HCT116 (cell line): Measurements from ENCODE around the gene HIPK3. TPM values are rescaled to one million over a fixed set of nuclear protein-coding genes. Genes with fewer than 3 reads are reported as not detected.

Source experiments
- ATAC-seq: fragments of 200-7000 bp; cut with Tn5 transposase; 2 replicates; pipeline ENCODE4 v1.9.1; 2020; ENCODE audit warnings: mild to moderate bottlenecking, moderate library complexity
- BruUV-seq: library from RNA; stranded (reverse); fragments of 400-500 nt; replicated peaks from 2 replicates; lab custom pipeline; 2021; lab: Mats Ljungman, UMichigan
- CTCF ChIA-PET: fragments of 300-600 bp; sonication (Branson Sonifier 250); formaldehyde crosslinking; loops from one replicate; lab custom pipeline; 2021; ENCODE audit warnings: antibody characterized with exemption; lab: Charles Lee
- POLR2A ChIA-PET: fragments of 300-600, 350-600 bp; sonication (Branson Sonifier 250); formaldehyde crosslinking; loops from one replicate; lab custom pipeline; 2021; ENCODE audit warnings: antibody characterized with exemption; lab: Charles Lee
- RAD21 ChIA-PET, 2 experiments: fragments of 300-600 bp; sonication (Branson Sonifier 250); formaldehyde crosslinking; loops; one replicate each; lab custom pipeline; 2023; ENCODE audit warnings: low total read pairs in 2 of 2; ENCODE audit not compliant: uncharacterized antibody in 2 of 2, unreplicated experiment in 2 of 2, low non-redundant PET in 1 of 2; lab: Charles Lee
- DNase-seq: peaks from one replicate; pipeline ENCODE4 v3.0.0-alpha.2; 2010; ENCODE audit warnings: low read depth, low spot score
- H2AFZ ChIP-seq: fragments of 200-600 bp; shearing (Covaris generic), sonication (generic); 2 replicates; pipeline ENCODE4 v1.6.1; 2017; ENCODE audit warnings: low read depth, mixed run types, mixed read lengths, antibody characterized with exemption, low read length; ENCODE audit not compliant: poor library complexity, severe bottlenecking
- H3K27ac ChIP-seq: 2 replicates; pipeline ENCODE4 v1.5.1; 2012; ENCODE audit warnings: low read depth, low read length
- H3K27me3 ChIP-seq: fragments of 200-600 bp; sonication (generic); 2 replicates; pipeline ENCODE4 v1.6.1; 2016; ENCODE audit warnings: mixed run types, low read length, mixed read lengths; ENCODE audit not compliant: insufficient read depth
- H3K36me3 ChIP-seq, 2 experiments: fragments of 200-500 bp in 1 of 2; fragments of 200-600 bp in 1 of 2; sonication (Bioruptor generic) in 1 of 2; sonication (generic) in 1 of 2; 2 replicates each; pipeline versions ENCODE4 v1.5.1 to v1.6.1; 2014 to 2016; ENCODE audit warnings: low read length in 2 of 2, inconsistent platforms in 1 of 2, mixed read lengths in 1 of 2, mixed run types in 1 of 2; ENCODE audit not compliant: insufficient read depth in 2 of 2, control insufficient read depth in 1 of 2
- H3K4me1 ChIP-seq, 2 experiments: fragments of 200-600 bp in 1 of 2; sonication (generic) in 1 of 2; 2 replicates each; pipeline versions ENCODE4 v1.5.1 to v1.6.1; 2012 to 2017; ENCODE audit warnings: low read length in 2 of 2, inconsistent platforms in 1 of 2, mild to moderate bottlenecking in 1 of 2, mixed read lengths in 1 of 2, mixed run types in 1 of 2, moderate library complexity in 1 of 2; ENCODE audit not compliant: insufficient read depth in 2 of 2, control insufficient read depth in 1 of 2
- H3K4me2 ChIP-seq: fragments of 200-600 bp; sonication (generic); 2 replicates; pipeline ENCODE4 v1.6.1; 2017; ENCODE audit warnings: mixed run types, low read length, mixed read lengths
- H3K4me3 ChIP-seq, 2 experiments: fragments of 200-600 bp in 1 of 2; sonication (generic) in 1 of 2; replicated peaks in 1 of 2; 2 replicates each; pipeline ENCODE4 v1.5.1; 2011 to 2016; ENCODE audit warnings: low read length in 2 of 2, control low read depth in 1 of 2, low read depth in 1 of 2, mild to moderate bottlenecking in 1 of 2, mixed read lengths in 1 of 2, mixed run types in 1 of 2
- H3K79me2 ChIP-seq: fragments of 200-600 bp; sonication (generic); 2 replicates; pipeline ENCODE4 v1.6.1; 2017; ENCODE audit warnings: mild to moderate bottlenecking, mixed run types, low read length, moderate library complexity, mixed read lengths; ENCODE audit not compliant: insufficient read depth
- H3K9ac ChIP-seq: fragments of 200-600 bp; sonication (generic); 2 replicates; pipeline ENCODE4 v1.6.1; 2016; ENCODE audit warnings: low read length, mixed read lengths
- H3K9me2 ChIP-seq: fragments of 200-600 bp; sonication (generic), shearing (Covaris generic); 2 replicates; pipeline ENCODE4 v1.6.1; 2017; ENCODE audit warnings: mixed run types, mild to moderate bottlenecking, moderate library complexity; ENCODE audit not compliant: insufficient read depth
- H3K9me3 ChIP-seq, 2 experiments: fragments of 200-500 bp in 1 of 2; fragments of 200-600 bp in 1 of 2; sonication (Bioruptor generic) in 1 of 2; sonication (generic) in 1 of 2; 2 replicates each; pipeline ENCODE4 v1.6.1; 2014 to 2017; ENCODE audit warnings: low read length in 2 of 2, mixed read lengths in 2 of 2, inconsistent platforms in 1 of 2, low read depth in 1 of 2, mild to moderate bottlenecking in 1 of 2, mixed run types in 1 of 2, moderate library complexity in 1 of 2; ENCODE audit not compliant: control insufficient read depth in 1 of 2, insufficient read depth in 1 of 2
- H4K20me1 ChIP-seq: fragments of 200-600 bp; sonication (generic), shearing (Covaris generic); 2 replicates; pipeline ENCODE4 v1.6.1; 2017; ENCODE audit warnings: mixed run types, mild to moderate bottlenecking, moderate library complexity; ENCODE audit not compliant: insufficient read depth
- CBX3 ChIP-seq: IDR thresholded peaks from 2 replicates; pipeline ENCODE4 v1.6.1; 2012; ENCODE audit warnings: low read depth
- EGR1 ChIP-seq: IDR thresholded peaks from 2 replicates; pipeline ENCODE4 v1.6.1; 2012; ENCODE audit warnings: low read depth
- EZH2 ChIP-seq: fragments of 200-600 bp; sonication (generic); IDR thresholded peaks from 2 replicates; pipeline ENCODE4 v1.6.1; 2017; ENCODE audit warnings: antibody characterized with exemption, mixed run types
- EZH2phosphoT487 ChIP-seq: fragments of 200-600 bp; IDR thresholded peaks from 2 replicates; pipeline ENCODE4 v1.6.1; 2018; ENCODE audit warnings: antibody characterized with exemption, borderline replicate concordance
- FOSL1 ChIP-seq: IDR thresholded peaks from 2 replicates; pipeline ENCODE4 v1.6.1; 2012; ENCODE audit warnings: low read depth
- JUND ChIP-seq: IDR thresholded peaks from 2 replicates; pipeline ENCODE4 v1.6.1; 2012
- POLR2AphosphoS5 ChIP-seq: IDR thresholded peaks from 2 replicates; pipeline ENCODE4 v1.6.1; 2011; ENCODE audit warnings: mild to moderate bottlenecking, low read depth, low read length, moderate library complexity
- RAD21 ChIP-seq: IDR thresholded peaks from 2 replicates; pipeline ENCODE4 v1.6.1; 2012; ENCODE audit warnings: low read depth, mild to moderate bottlenecking
- SP1 ChIP-seq: IDR thresholded peaks from 2 replicates; pipeline ENCODE4 v1.6.1; 2012; ENCODE audit warnings: low read depth
- TCF7L2 ChIP-seq: IDR thresholded peaks from 2 replicates; pipeline ENCODE4 v1.7.0; 2011; ENCODE audit warnings: borderline replicate concordance, inconsistent platforms; ENCODE audit not compliant: insufficient read depth, insufficient read length; ENCODE audit errors: extremely low read depth
- YY1 ChIP-seq: IDR thresholded peaks from 2 replicates; pipeline ENCODE4 v1.6.1; 2011; ENCODE audit warnings: low read length, low read depth, moderate library complexity, mild to moderate bottlenecking; ENCODE audit not compliant: insufficient replicate concordance; ENCODE audit errors: extremely low read depth
- ZFX ChIP-seq: fragments of 450-650 bp; IDR thresholded peaks from 2 replicates; pipeline ENCODE4 v1.6.1; 2017
- ZNF274 ChIP-seq: fragments of 200-500 bp; sonication (Bioruptor generic); IDR thresholded peaks from 2 replicates; pipeline ENCODE4 v1.6.1; 2014; ENCODE audit warnings: mild to moderate bottlenecking, low read depth, low read length, inconsistent platforms
- intact Hi-C: fragments of 100-400 bp; cut with micrococcal nuclease; formaldehyde crosslinking; loops from 2 replicates; pipeline ENCODE4 v1.10.0; 2022
- total RNA-seq: library from RNA; stranded (reverse); gene quantifications from one replicate; pipeline ENCODE4 v1.2.1, GENCODE V29; 2021; ENCODE audit not compliant: unreplicated experiment
- TF ChIP-seq, protein P1 (sequence below): IDR thresholded peaks from 2 replicates; pipeline ENCODE4 v1.6.1; 2012
- TF ChIP-seq, protein P2 (sequence below), 3 experiments: fragments of 200-600 bp in 1 of 3; sonication (generic) in 1 of 3; IDR thresholded peaks in 2 of 3; conservative IDR thresholded peaks in 1 of 3; 2 replicates each; pipeline ENCODE4 v1.5.1; 2012 to 2017; ENCODE audit warnings: low read depth in 2 of 3, low read length in 2 of 3, antibody characterized with exemption in 1 of 3, borderline replicate concordance in 1 of 3, control low read depth in 1 of 3, mild to moderate bottlenecking in 1 of 3, mixed read lengths in 1 of 3, mixed run types in 1 of 3, moderate library complexity in 1 of 3; ENCODE audit not compliant: insufficient read depth in 1 of 3
- TF ChIP-seq, protein P3 (sequence below): IDR thresholded peaks from 2 replicates; pipeline ENCODE4 v1.6.1; 2012
- TF ChIP-seq, protein P4 (sequence below): IDR thresholded peaks from 2 replicates; pipeline ENCODE4 v1.6.1; 2011; ENCODE audit warnings: mild to moderate bottlenecking, low read length, moderate library complexity; ENCODE audit not compliant: insufficient replicate concordance; ENCODE audit errors: extremely low read depth

Gene HIPK3
- total RNA-seq, 1 experiment from 2014 or later = 35.2 TPM

DNA sequence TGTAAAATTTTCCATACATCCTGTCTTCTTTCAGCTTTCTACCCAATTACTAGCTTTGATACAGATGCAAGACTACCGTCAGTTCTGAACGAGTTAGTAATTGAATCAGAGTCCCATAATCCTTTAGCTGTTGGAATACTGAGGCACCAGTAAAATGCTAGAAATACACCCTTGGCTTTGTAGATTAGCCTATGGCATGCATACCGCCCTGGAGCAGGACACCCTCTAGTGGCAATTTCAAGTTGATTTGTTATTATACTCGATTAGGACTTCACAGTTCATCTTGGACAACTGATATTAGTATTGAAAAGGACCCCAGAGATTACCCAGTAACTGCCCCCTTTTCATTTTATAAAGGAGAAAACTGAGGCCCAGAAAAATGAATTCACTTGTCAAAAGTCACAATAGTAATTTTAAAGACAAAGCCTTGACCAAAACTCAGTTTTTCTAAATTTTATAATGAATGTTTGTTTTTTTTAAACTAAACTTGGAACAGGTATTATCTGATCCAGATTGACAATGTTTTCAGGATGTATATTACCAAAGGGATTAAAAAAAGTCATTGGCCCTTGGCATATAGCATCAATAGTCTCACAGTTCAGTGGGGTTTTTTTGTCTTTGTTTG is 72.6 kb downstream of the HIPK3 start:
- no peak overlapping the region for H3K4me2 ChIP-seq
- ChIA-PET RAD21 (interaction anchor here (0.6 kb wide), 2 partner anchors 164 to 335 kb away, joined by 3 read pairs; no protein-coding TSS in a partner anchor), CTCF (interaction anchor here (2.9 kb wide), 1 partner anchor 163 kb away, joined by 18 read pairs; no protein-coding TSS in a partner anchor), POLR2A (no interaction called here)
- H3K4me3 ChIP-seq = no peak overlapping the region
- no peaks in the 10 kb centered on the region for H3K36me3 ChIP-seq
- no peaks in the 10 kb centered on the region for H3K27me3 ChIP-seq
- intact Hi-C loops = loop anchor here (1.0 to 10.0 kb wide), 2 partner anchors 164 to 365 kb away; no protein-coding TSS in a partner anchor
- BruUV-seq = TSS peak; percentile 22
- no peaks in the 10 kb centered on the region for H3K9me3 ChIP-seq
- H3K9me2 ChIP-seq = no peaks in the 10 kb centered on the region
- H3K27ac ChIP-seq = no peak overlapping the region
- H3K4me1 ChIP-seq = 0 out of 4 replicates have a peak, but pooled peaks cover 0 to 2% of the 10 kb centered on the region in 2 experiments
- DNase-seq (peak; percentile 48), ATAC-seq (peak; percentile 90)
- TF ChIP-seq, protein P1, sequence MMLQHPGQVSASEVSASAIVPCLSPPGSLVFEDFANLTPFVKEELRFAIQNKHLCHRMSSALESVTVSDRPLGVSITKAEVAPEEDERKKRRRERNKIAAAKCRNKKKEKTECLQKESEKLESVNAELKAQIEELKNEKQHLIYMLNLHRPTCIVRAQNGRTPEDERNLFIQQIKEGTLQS = no peak
- TF ChIP-seq JUND (no peak), EGR1 (no peak), SP1 (no peak), RAD21 (peak; percentile 80), TCF7L2 (no peak), CBX3 (no peak), ZNF274 (no peak), YY1 (no peak), POLR2AphosphoS5 (no peak), ZFX (no peak), EZH2phosphoT487 (no peak), FOSL1 (no peak), EZH2 (no peak)
- TF ChIP-seq, protein P2, sequence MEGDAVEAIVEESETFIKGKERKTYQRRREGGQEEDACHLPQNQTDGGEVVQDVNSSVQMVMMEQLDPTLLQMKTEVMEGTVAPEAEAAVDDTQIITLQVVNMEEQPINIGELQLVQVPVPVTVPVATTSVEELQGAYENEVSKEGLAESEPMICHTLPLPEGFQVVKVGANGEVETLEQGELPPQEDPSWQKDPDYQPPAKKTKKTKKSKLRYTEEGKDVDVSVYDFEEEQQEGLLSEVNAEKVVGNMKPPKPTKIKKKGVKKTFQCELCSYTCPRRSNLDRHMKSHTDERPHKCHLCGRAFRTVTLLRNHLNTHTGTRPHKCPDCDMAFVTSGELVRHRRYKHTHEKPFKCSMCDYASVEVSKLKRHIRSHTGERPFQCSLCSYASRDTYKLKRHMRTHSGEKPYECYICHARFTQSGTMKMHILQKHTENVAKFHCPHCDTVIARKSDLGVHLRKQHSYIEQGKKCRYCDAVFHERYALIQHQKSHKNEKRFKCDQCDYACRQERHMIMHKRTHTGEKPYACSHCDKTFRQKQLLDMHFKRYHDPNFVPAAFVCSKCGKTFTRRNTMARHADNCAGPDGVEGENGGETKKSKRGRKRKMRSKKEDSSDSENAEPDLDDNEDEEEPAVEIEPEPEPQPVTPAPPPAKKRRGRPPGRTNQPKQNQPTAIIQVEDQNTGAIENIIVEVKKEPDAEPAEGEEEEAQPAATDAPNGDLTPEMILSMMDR (IDR thresholded peaks at IDR 0.05 in 2 of 3, conservative IDR thresholded peaks at IDR 0.05 in 1 of 3; ENCODE audit: borderline replicate concordance in 1 of 3, insufficient read depth in 1 of 3, low read depth in 2 of 3, low read length in 2 of 3) = peak; percentile 60 to 77 (median 62); a peak in 5 of 6 replicates
- TF ChIP-seq, protein P3, sequence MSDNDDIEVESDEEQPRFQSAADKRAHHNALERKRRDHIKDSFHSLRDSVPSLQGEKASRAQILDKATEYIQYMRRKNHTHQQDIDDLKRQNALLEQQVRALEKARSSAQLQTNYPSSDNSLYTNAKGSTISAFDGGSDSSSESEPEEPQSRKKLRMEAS = no peak
- TF ChIP-seq, protein P4, sequence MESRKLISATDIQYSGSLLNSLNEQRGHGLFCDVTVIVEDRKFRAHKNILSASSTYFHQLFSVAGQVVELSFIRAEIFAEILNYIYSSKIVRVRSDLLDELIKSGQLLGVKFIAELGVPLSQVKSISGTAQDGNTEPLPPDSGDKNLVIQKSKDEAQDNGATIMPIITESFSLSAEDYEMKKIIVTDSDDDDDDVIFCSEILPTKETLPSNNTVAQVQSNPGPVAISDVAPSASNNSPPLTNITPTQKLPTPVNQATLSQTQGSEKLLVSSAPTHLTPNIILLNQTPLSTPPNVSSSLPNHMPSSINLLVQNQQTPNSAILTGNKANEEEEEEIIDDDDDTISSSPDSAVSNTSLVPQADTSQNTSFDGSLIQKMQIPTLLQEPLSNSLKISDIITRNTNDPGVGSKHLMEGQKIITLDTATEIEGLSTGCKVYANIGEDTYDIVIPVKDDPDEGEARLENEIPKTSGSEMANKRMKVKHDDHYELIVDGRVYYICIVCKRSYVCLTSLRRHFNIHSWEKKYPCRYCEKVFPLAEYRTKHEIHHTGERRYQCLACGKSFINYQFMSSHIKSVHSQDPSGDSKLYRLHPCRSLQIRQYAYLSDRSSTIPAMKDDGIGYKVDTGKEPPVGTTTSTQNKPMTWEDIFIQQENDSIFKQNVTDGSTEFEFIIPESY = no peak
- H3K9ac ChIP-seq = no peak overlapping the region
- peaks cover 24% of the 10 kb centered on the region for H3K79me2 ChIP-seq
- no peaks in the 10 kb centered on the region for H4K20me1 ChIP-seq
- H2AFZ ChIP-seq = no peak overlapping the region
